Measurements from ENCODE around the gene TCP11L2. TPM values are rescaled to one million over a fixed set of nuclear protein-coding genes. Genes with fewer than 3 reads are reported as not detected.
"Not testable (repeated sequence)": the region's sequence is repeated elsewhere in the genome, so short reads cannot be mapped to it uniquely, and the experiment has no call there.

TCP11L2 gene
- total and polyA plus RNA-seq, 8 donors = 21.3 to 49.5 (median 28.3) TPM

DNA sequence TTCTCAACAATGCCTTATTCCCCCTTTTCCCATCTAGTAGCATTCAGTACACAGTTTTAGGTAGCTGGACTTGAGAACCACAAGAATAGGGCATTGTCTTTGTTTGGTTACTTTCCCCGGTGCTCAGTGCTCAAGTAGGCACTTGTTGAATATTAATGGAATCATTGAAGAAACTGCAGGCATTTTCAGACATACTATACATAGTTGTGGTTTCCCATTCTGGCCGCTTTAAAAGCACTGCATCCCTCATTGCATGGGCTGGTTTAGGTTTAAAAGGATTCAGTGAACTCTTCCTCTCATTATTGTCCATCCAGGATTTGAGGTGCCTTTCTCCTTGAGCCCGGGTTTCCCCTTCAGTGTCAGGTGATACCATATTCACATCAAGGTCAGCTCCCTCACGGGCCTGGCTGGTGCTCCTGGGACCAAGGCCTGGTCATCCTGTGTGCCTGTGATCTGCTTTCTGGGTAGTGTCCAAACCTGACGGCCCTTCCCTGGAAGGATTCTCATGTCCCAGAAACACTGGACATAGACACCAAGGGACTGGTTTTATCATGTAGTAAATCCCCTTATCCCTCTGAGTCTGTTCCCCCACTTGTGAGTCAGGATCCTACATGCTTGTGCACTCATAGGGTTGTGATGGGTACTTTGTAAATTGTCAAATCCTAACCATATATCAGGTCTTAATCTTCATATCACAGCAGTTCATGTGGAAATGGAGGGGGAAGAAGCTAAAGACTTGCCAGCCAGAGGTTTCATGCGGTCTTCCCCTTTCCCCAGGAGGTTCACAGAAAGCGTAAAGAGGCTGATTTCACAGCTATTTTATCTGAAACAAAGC is 7.4 kb downstream of the TCP11L2 start:
- DNase-seq (peak in 1 of 4 donors; percentile 33), ATAC-seq (peak; percentile 86)
- peaks cover 0 to 18% of the 10 kb centered on the region in 2 donors for H3K36me3 ChIP-seq
- H3K9me3 ChIP-seq = no peaks in the 10 kb centered on the region
- H3K4me3 ChIP-seq = no peak overlapping the region
- peaks cover 9 to 58% of the 10 kb centered on the region in 2 donors for H3K4me1 ChIP-seq
- TF ChIP-seq, protein P1, sequence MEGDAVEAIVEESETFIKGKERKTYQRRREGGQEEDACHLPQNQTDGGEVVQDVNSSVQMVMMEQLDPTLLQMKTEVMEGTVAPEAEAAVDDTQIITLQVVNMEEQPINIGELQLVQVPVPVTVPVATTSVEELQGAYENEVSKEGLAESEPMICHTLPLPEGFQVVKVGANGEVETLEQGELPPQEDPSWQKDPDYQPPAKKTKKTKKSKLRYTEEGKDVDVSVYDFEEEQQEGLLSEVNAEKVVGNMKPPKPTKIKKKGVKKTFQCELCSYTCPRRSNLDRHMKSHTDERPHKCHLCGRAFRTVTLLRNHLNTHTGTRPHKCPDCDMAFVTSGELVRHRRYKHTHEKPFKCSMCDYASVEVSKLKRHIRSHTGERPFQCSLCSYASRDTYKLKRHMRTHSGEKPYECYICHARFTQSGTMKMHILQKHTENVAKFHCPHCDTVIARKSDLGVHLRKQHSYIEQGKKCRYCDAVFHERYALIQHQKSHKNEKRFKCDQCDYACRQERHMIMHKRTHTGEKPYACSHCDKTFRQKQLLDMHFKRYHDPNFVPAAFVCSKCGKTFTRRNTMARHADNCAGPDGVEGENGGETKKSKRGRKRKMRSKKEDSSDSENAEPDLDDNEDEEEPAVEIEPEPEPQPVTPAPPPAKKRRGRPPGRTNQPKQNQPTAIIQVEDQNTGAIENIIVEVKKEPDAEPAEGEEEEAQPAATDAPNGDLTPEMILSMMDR (IDR thresholded peaks at IDR 0.05) = no peak
- H3K27me3 ChIP-seq = no peaks in the 10 kb centered on the region
- peak overlapping the region; percentile 48 to 54 for H3K27ac ChIP-seq
- intact Hi-C loops (cut with DNase I) = no loop called here

DNA sequence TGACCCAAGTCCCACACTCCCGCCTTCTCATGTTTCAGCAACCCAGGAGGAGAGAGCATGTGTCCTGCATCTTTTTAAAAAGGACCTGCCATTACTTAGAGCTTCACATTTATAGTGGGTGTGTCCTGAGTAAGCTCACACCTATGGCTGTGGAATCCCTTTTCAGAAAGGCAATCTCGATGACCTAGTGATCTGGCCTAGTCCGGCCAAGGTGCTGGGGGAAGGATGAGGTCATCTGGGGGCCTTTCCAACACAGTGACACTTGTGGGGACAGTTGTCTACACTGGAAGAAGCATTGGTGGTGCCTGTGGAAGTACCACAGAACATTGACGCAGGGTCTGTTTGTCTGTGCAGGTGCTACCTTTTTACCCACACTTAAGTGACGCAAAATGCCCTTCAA is 8.2 kb downstream of the TCP11L2 start:
- Histone ChIP-seq H3K4me1 (peaks cover 9 to 50% of the 10 kb centered on the region in 2 donors), H3K36me3 (peaks cover 0 to 26% of the 10 kb centered on the region in 2 donors), H3K27me3 (no peaks in the 10 kb centered on the region), H3K27ac (peak overlapping the region; percentile 48 to 54), H3K4me3 (no peak overlapping the region), H3K9me3 (no peaks in the 10 kb centered on the region)
- intact Hi-C loops (cut with DNase I) = no loop called here
- TF ChIP-seq, protein P1 (IDR thresholded peaks at IDR 0.05) = no peak
- ATAC-seq (peak; percentile 18), DNase-seq (no peak)

DNA sequence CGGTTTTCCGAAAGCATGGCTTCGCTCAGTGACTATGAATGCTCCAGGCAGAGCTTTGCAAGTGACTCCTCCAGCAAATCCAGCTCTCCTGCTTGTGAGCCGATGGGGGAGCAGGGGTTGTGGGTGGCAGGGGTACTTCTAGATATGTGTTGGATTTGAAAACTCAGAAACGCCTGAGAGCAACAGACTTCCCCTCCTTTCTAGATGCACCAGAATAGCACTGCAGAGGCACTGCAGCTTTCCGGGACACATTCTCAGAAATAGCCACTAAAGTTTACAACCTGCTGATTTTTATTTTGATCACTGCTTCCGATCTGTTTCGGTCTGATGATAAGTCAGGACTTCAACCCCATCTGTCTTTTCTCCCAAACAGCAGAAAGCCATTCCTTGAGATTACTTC is 8.6 kb downstream of the TCP11L2 start:
- H3K27me3 ChIP-seq = no peaks in the 10 kb centered on the region
- peaks cover 9 to 45% of the 10 kb centered on the region in 2 donors for H3K4me1 ChIP-seq
- ATAC-seq (no peak), DNase-seq (no peak)
- no peaks in the 10 kb centered on the region for H3K9me3 ChIP-seq
- intact Hi-C loops (cut with DNase I) = no loop called here
- peak overlapping the region in 1 of 2 donors; percentile 48 for H3K27ac ChIP-seq
- H3K4me3 ChIP-seq = no peak overlapping the region
- TF ChIP-seq, protein P1 (IDR thresholded peaks at IDR 0.05) = no peak
- H3K36me3 ChIP-seq = peaks cover 0 to 30% of the 10 kb centered on the region in 2 donors

DNA sequence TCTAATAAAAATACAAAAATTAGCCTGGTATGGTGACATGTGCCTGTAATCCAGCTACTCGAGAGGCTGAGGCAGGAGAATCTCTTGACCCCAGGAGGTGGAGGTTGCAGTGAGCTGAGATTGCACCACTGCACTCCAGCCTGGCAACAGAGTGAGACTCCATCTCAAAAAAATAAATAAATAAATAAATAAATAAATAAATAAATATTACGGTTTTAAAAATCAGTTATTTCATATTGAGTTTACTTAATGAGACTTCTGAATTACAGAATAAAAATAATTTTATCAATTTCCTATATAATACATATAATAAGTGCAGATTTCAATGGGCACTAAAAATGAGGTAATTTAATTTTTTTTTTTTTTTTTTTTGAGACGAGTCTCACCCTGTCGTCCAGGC is 10.9 kb downstream of the TCP11L2 start:
- H3K27me3 ChIP-seq; DNase-seq; H3K4me3 ChIP-seq; ATAC-seq; H3K9me3 ChIP-seq; intact Hi-C loops (cut with DNase I); H3K27ac ChIP-seq: not testable (repeated sequence)
- Histone ChIP-seq H3K36me3 (peaks cover 0 to 53% of the 10 kb centered on the region in 2 donors), H3K4me1 (peaks cover 9 to 34% of the 10 kb centered on the region in 2 donors)

DNA sequence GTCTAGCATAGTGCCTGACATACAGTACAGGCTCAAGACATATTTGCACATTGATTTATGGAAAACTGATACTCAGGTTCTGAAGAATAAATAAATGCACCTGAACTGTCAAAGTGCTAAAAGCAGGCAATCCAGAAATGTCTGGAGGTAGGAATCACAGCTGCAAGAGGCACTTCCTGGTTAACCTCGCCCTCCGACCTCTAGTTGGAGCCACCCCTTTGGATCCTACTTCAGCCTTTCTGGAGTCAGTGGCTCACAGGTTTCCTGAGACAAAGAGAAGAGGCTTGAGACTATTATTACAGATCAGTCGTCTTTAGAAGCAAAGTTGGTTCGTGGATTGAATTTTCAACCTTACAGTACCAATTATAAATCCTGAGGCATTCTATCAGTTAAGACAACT is 13.0 kb downstream of the TCP11L2 start:
- H3K4me1 ChIP-seq = peaks cover 0 to 15% of the 10 kb centered on the region in 2 donors
- H3K36me3 ChIP-seq = peaks cover 0 to 74% of the 10 kb centered on the region in 2 donors
- no peak for ATAC-seq
- H3K9me3 ChIP-seq = no peaks in the 10 kb centered on the region
- DNase-seq = no peak
- H3K27ac ChIP-seq = no peak overlapping the region
- TF ChIP-seq, protein P1 (IDR thresholded peaks at IDR 0.05) = no peak
- H3K27me3 ChIP-seq = no peaks in the 10 kb centered on the region
- intact Hi-C loops (cut with DNase I) = no loop called here
- H3K4me3 ChIP-seq = no peak overlapping the region

Data from left lung (tissue), 10 donors.